Mucosa of descending colon (tissue), 3 donors: ENCODE results near the gene KBTBD12. TPM values are rescaled to one million over a fixed set of nuclear protein-coding genes. Genes with fewer than 3 reads are reported as not detected.

ENCODE experiments used
- ATAC-seq: fragments of 200-7000 bp; cut with Tn5 transposase; one replicate; pipeline ENCODE4 v1.9.1; 2020; ENCODE audit warnings: mild to moderate bottlenecking, moderate library complexity
- DNase-seq, 3 donors: peaks; one replicate each; pipeline ENCODE4 v3.0.0-alpha.2; 2020
- H3K36me3 ChIP-seq: fragments of 200-600 bp; one replicate; pipeline ENCODE4 v1.8.0; 2021; ENCODE audit warnings: low read depth, mild to moderate bottlenecking
- H3K4me1 ChIP-seq: fragments of 200-600 bp; one replicate; pipeline ENCODE4 v1.8.0; 2021; ENCODE audit warnings: low read depth, mild to moderate bottlenecking
- H3K4me3 ChIP-seq: fragments of 200-600 bp; one replicate; pipeline ENCODE4 v1.8.0; 2021; ENCODE audit warnings: mild to moderate bottlenecking
- H3K9me3 ChIP-seq: fragments of 200-600 bp; one replicate; pipeline ENCODE4 v1.8.0; 2021; ENCODE audit warnings: mild to moderate bottlenecking
- CTCF ChIP-seq: fragments of 200-600 bp; IDR thresholded peaks from one replicate; pipeline ENCODE4 v1.8.0; 2022; ENCODE audit warnings: antibody characterized with exemption, mild to moderate bottlenecking
- intact Hi-C, 2 donors: fragments of 100-400 bp; cut with DNase I in 1 of 2; cut with micrococcal nuclease in 1 of 2; formaldehyde crosslinking; loops; one replicate each; pipeline versions ENCODE4 v1.11.0 to v1.11.1; 2022; cut with DNase I, micrococcal nuclease
- total RNA-seq, 3 donors: library from RNA; stranded (reverse); fragmentation: NEBNext Ultra II Directional in 2 of 3; extraction: Animal tissue kit (Norgen Biotek cat#: 25700) in 2 of 3; gene quantifications; one replicate each; pipeline versions ENCODE4 v1.2.1 to v1.2.4, GENCODE V29; 2021 to 2023
- donor health status: DM: no; HTN: no; CAD: no; lungs with moderate emphysema.
- donor health status: DM: no; HTN: no; CAD: no.
- donor health status: DM: no; HTN: yes; CAD: no.

Gene KBTBD12
- total RNA-seq, 3 donors from 2014 or later = 3.1 to 6.6 (median 5.5) TPM

- no peak for TF ChIP-seq CTCF
- Histone ChIP-seq H3K36me3 (no peaks in the 10 kb centered on the region), H3K4me3 (no peak overlapping the region), H3K9me3 (no peaks in the 10 kb centered on the region), H3K4me1 (no peaks in the 10 kb centered on the region)
- DNase-seq (no peak), ATAC-seq (no peak)
- intact Hi-C loops = no loop called here
Measured at GRCh38 chr3:127949446-127950055, 34.5 kb downstream of the KBTBD12 start.

- Histone ChIP-seq H3K4me1 (no peaks in the 10 kb centered on the region), H3K4me3 (no peak overlapping the region), H3K36me3 (no peaks in the 10 kb centered on the region), H3K9me3 (no peaks in the 10 kb centered on the region)
- DNase-seq = no peak
- intact Hi-C loops = no loop called here
- no peak for TF ChIP-seq CTCF
- no peak for ATAC-seq
Measured at GRCh38 chr3:127951276-127951675, 36.2 kb downstream of the KBTBD12 start.

GRCh38 chr3:127953091-127954035 is 38.3 kb downstream of the KBTBD12 start:
- no peaks in the 10 kb centered on the region for H3K4me1 ChIP-seq
- no peaks in the 10 kb centered on the region for H3K9me3 ChIP-seq
- no peak for TF ChIP-seq CTCF
- DNase-seq (no peak), ATAC-seq (no peak)
- intact Hi-C loops = no loop called here
- no peaks in the 10 kb centered on the region for H3K36me3 ChIP-seq
- no peak overlapping the region for H3K4me3 ChIP-seq

GRCh38 chr3:127954640-127955039 is 39.6 kb downstream of the KBTBD12 start:
- Histone ChIP-seq H3K9me3 (no peaks in the 10 kb centered on the region), H3K36me3 (no peaks in the 10 kb centered on the region), H3K4me3 (no peak overlapping the region), H3K4me1 (no peaks in the 10 kb centered on the region)
- no peak for TF ChIP-seq CTCF
- intact Hi-C loops = no loop called here
- ATAC-seq (no peak), DNase-seq (no peak)

GRCh38 chr3:127955728-127956127 is 40.7 kb downstream of the KBTBD12 start:
- no peak for ATAC-seq
- Histone ChIP-seq H3K36me3 (no peaks in the 10 kb centered on the region), H3K4me3 (no peak overlapping the region), H3K9me3 (no peaks in the 10 kb centered on the region), H3K4me1 (no peaks in the 10 kb centered on the region)
- no peak for DNase-seq
- no peak for TF ChIP-seq CTCF
- intact Hi-C loops = no loop called here
